Uterus (tissue), 2 donors: Measurements from ENCODE around the gene MFN2.

Experiments
- POLR2A ChIP-seq, 2 donors: fragments of 450-650 bp; IDR thresholded peaks; one replicate each; pipeline ENCODE4 v1.6.1; 2016; ENCODE audit warnings: antibody characterized with exemption in 2 of 2, mild to moderate bottlenecking in 1 of 2, moderate library complexity in 1 of 2
- TF ChIP-seq, protein P1 (sequence below), 4 experiments: fragments of 200-600 bp in 2 of 4; fragments of 450-650 bp in 2 of 4; sonication (generic) in 2 of 4; IDR thresholded peaks; one replicate each; pipeline ENCODE4 v1.5.1; 2016 to 2019; ENCODE audit warnings: antibody characterized with exemption in 4 of 4, mild to moderate bottlenecking in 2 of 4, moderate library complexity in 1 of 4

- TF ChIP-seq, protein P1, sequence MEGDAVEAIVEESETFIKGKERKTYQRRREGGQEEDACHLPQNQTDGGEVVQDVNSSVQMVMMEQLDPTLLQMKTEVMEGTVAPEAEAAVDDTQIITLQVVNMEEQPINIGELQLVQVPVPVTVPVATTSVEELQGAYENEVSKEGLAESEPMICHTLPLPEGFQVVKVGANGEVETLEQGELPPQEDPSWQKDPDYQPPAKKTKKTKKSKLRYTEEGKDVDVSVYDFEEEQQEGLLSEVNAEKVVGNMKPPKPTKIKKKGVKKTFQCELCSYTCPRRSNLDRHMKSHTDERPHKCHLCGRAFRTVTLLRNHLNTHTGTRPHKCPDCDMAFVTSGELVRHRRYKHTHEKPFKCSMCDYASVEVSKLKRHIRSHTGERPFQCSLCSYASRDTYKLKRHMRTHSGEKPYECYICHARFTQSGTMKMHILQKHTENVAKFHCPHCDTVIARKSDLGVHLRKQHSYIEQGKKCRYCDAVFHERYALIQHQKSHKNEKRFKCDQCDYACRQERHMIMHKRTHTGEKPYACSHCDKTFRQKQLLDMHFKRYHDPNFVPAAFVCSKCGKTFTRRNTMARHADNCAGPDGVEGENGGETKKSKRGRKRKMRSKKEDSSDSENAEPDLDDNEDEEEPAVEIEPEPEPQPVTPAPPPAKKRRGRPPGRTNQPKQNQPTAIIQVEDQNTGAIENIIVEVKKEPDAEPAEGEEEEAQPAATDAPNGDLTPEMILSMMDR (IDR thresholded peaks at IDR 0.05), result no peak
- no peak for TF ChIP-seq POLR2A (IDR thresholded peaks at IDR 0.05)
Measured at GRCh38 chr1:12012560-12013316, 32.5 kb downstream of the MFN2 start.
